SK-N-SH (cell line): ENCODE data around the gene SH3RF1.

Experiments
- CTCF ChIP-seq: fragments of 200-600 bp; sonication (generic); IDR thresholded peaks from 2 replicates; pipeline ENCODE4 v1.6.1; 2017; ENCODE audit warnings: antibody characterized with exemption, mild to moderate bottlenecking, moderate library complexity
- EP300 ChIP-seq, 2 experiments: IDR thresholded peaks; 2 replicates each; pipeline versions ENCODE4 v1.4.0 to v1.6.1; 2012; ENCODE audit warnings: borderline replicate concordance in 1 of 2, low read depth in 1 of 2, low read length in 1 of 2
- EZH2phosphoT487 ChIP-seq: fragments of 200-600 bp; sonication (generic); IDR thresholded peaks from 2 replicates; pipeline ENCODE4 v1.6.1; 2017; ENCODE audit warnings: low read depth, mixed run types, mild to moderate bottlenecking, antibody characterized with exemption, moderate library complexity, borderline replicate concordance
- GABPA ChIP-seq: IDR thresholded peaks from 2 replicates; pipeline ENCODE4 v1.4.0; 2012; ENCODE audit warnings: low read depth, mild to moderate bottlenecking
- GATA2 ChIP-seq: sonication (generic); formaldehyde crosslinking; IDR thresholded peaks from 2 replicates; pipeline ENCODE4 v1.5.0; 2020; ENCODE audit warnings: mild to moderate bottlenecking, missing genetic modification reagents
- MEF2A ChIP-seq: IDR thresholded peaks from 2 replicates; pipeline ENCODE4 v1.4.0; 2012; ENCODE audit warnings: low read depth, borderline replicate concordance
- MXI1 ChIP-seq: IDR thresholded peaks from 2 replicates; pipeline ENCODE4 v1.6.1; 2012; ENCODE audit warnings: mild to moderate bottlenecking, low read depth, low read length, improper control_type of control experiment
- POLR2AphosphoS5 ChIP-seq: IDR thresholded peaks from 2 replicates; pipeline ENCODE4 v1.6.1; 2012; ENCODE audit warnings: low read depth, low read length
- REST ChIP-seq: IDR thresholded peaks from 2 replicates; pipeline ENCODE4 v1.6.1; 2012; ENCODE audit warnings: mild to moderate bottlenecking, low read depth, low read length, moderate library complexity
- TAF1 ChIP-seq: IDR thresholded peaks from 2 replicates; pipeline ENCODE4 v1.6.1; 2012; ENCODE audit warnings: low read depth, mild to moderate bottlenecking, low read length, moderate library complexity, borderline replicate concordance
- USF2 ChIP-seq: fragments of 150-350 bp; IDR thresholded peaks from 2 replicates; pipeline ENCODE4 v1.6.1; 2017; ENCODE audit warnings: antibody characterized with exemption, low read length, low read depth, borderline replicate concordance

- TF ChIP-seq MXI1 (no peak), CTCF (no peak), TAF1 (no peak), GATA2 (CRISPR knock-in tag) (no peak), USF2 (no peak), GABPA (no peak), EP300 (IDR thresholded peaks at IDR 0.05; ENCODE audit: borderline replicate concordance in 1 of 2, low read depth in 1 of 2, low read length in 1 of 2) (no peak), POLR2AphosphoS5 (no peak), EZH2phosphoT487 (no peak), MEF2A (no peak), REST (no peak)
Observed at GRCh38 chr4:169236873-169237626, 33.7 kb downstream of the SH3RF1 start.
